K562 (cell line): ENCODE measurements around the gene GPR180. TPM values are rescaled to one million over a fixed set of nuclear protein-coding genes. Genes with fewer than 3 reads are reported as not detected.

Experiments
- CCNT2 ChIP-seq: IDR thresholded peaks from 2 replicates; pipeline ENCODE4 v1.6.1; 2011; ENCODE audit warnings: borderline replicate concordance, low read depth, mild to moderate bottlenecking, moderate library complexity, mixed read lengths, low read length; ENCODE audit not compliant: insufficient read length; ENCODE audit errors: extremely low read depth
- E2F6 ChIP-seq, 2 experiments: IDR thresholded peaks; 2 replicates each; pipeline ENCODE4 v1.6.1; 2011; ENCODE audit warnings: borderline replicate concordance in 1 of 2, control low read depth in 1 of 2, low read depth in 1 of 2, low read length in 1 of 2, mild to moderate bottlenecking in 1 of 2, mixed read lengths in 1 of 2, moderate library complexity in 1 of 2; ENCODE audit not compliant: insufficient read depth in 1 of 2, insufficient read length in 1 of 2, poor library complexity in 1 of 2, severe bottlenecking in 1 of 2; ENCODE audit errors: extremely low read depth in 1 of 2
- ETV6 ChIP-seq, 3 experiments: fragments of 150-350 bp in 1 of 3; sonication (generic) in 1 of 3; formaldehyde crosslinking in 1 of 3; IDR thresholded peaks; 2 replicates each; pipeline versions ENCODE4 v1.6.1 to v1.8.0; 2014 to 2022; ENCODE audit warnings: borderline replicate concordance in 2 of 3, low read depth in 2 of 3, antibody characterized with exemption in 1 of 3, low read length in 1 of 3, mild to moderate bottlenecking in 1 of 3, missing genetic modification reagents in 1 of 3
- GMEB1 ChIP-seq: fragments of 250-450 bp; sonication (Bioruptor Pico); IDR thresholded peaks from 2 replicates; pipeline ENCODE4 v1.4.0; 2020; ENCODE audit warnings: mild to moderate bottlenecking
- HDAC2 ChIP-seq: fragments of 450-650 bp; IDR thresholded peaks from 2 replicates; pipeline ENCODE4 v1.6.1; 2016; ENCODE audit warnings: mild to moderate bottlenecking
- HNRNPLL ChIP-seq: fragments of 200-400 bp; formaldehyde crosslinking; IDR thresholded peaks from 2 replicates; pipeline ENCODE4 v1.6.1; 2017; ENCODE audit warnings: low read length, low read depth, mild to moderate bottlenecking; ENCODE audit not compliant: poor library complexity, severe bottlenecking
- KDM2B ChIP-seq: fragments of 250-450 bp; sonication (Bioruptor Pico); IDR thresholded peaks from 2 replicates; pipeline ENCODE4 v1.8.0; 2021; ENCODE audit warnings: mild to moderate bottlenecking, moderate library complexity
- KHSRP ChIP-seq: fragments of 450-650 bp; IDR thresholded peaks from 2 replicates; pipeline ENCODE4 v1.6.1; 2017
- MTF1 ChIP-seq: fragments of 250-450 bp; sonication (Bioruptor Pico); IDR thresholded peaks from 2 replicates; pipeline ENCODE4 v1.9.0; 2021; ENCODE audit warnings: moderate library complexity, mild to moderate bottlenecking, inconsistent platforms, borderline replicate concordance
- NCOA1 ChIP-seq: fragments of 450-650 bp; IDR thresholded peaks from 2 replicates; pipeline ENCODE4 v1.6.1; 2016; ENCODE audit warnings: low read depth
- NFIC ChIP-seq: fragments of 450-650 bp; IDR thresholded peaks from 2 replicates; pipeline ENCODE4 v1.6.1; 2017; ENCODE audit warnings: mild to moderate bottlenecking, inconsistent platforms
- PHB ChIP-seq: fragments of 250-450 bp; sonication (Bioruptor Pico); IDR thresholded peaks from 2 replicates; pipeline ENCODE4 v1.5.0; 2021
- SMC3 ChIP-seq: conservative IDR thresholded peaks from 2 replicates; pipeline ENCODE4 v1.6.1; 2011; ENCODE audit warnings: low read depth, low read length, improper control_type of control experiment; ENCODE audit not compliant: insufficient read depth
- SOX6 ChIP-seq: fragments of 450-650 bp; IDR thresholded peaks from 2 replicates; pipeline ENCODE4 v1.6.1; 2014; ENCODE audit warnings: mild to moderate bottlenecking
- ZFP30 ChIP-seq: fragments of 250-450 bp; sonication (Bioruptor Pico); IDR thresholded peaks from 2 replicates; pipeline ENCODE4 v1.8.0; 2022; ENCODE audit warnings: moderate library complexity, mild to moderate bottlenecking, inconsistent platforms, borderline replicate concordance
- ZNF407 ChIP-seq: fragments of 450-650 bp; IDR thresholded peaks from 2 replicates; pipeline ENCODE4 v1.6.1; 2016; ENCODE audit warnings: low read depth
- polyA plus RNA-seq, 8 experiments: library from polyadenylated mRNA; depleted of rRNA in 4 of 8; stranded (reverse) in 5 of 8; unstranded in 3 of 8; fragments of >200 nt; fragmentation: Nextera tagmentation in 2 of 8; fragmentation: Illumina TruSeq in 1 of 8; extraction: Ambion mirVana in 2 of 8; extraction: Trizol in 1 of 8; gene quantifications; 2 replicates each; pipeline versions ENCODE4 v1.2.1 to v1.2.3, GENCODE V29; 2011 to 2014; ENCODE audit warnings: inconsistent platforms in 1 of 8, missing spikeins in 1 of 8
- total RNA-seq, 7 experiments: library from RNA; depleted of rRNA in 6 of 7; stranded (reverse); fragments of >200 nt in 6 of 7; fragmentation: Illumina TruSeq in 2 of 7; extraction: Trizol in 2 of 7; gene quantifications; 2 replicates each; pipeline versions ENCODE4 v1.2.1 to v1.2.3, GENCODE V29; 2011 to 2021; ENCODE audit warnings: low replicate concordance in 1 of 7

GPR180 gene
- total and polyA plus RNA-seq, 9 of the 15 experiments (the other 6 are each of a cell fraction or from before 2014, with no cell fraction given) = 0.77 to 4.1 (median 1.8) TPM

GRCh38 chr13:94662274-94662945, 60.8 kb downstream of the GPR180 start (continued):
- TF ChIP-seq CCNT2 (peak; percentile 76), ZNF407 (no peak), HNRNPLL (no peak), SMC3 (no peak), ZFP30 (CRISPR knock-in tag) (no peak), ETV6 (IDR thresholded peaks at IDR 0.05; ENCODE audit: borderline replicate concordance in 1 of 2, low read depth in 2 of 2, low read length in 1 of 2) (no peak), ETV6 (CRISPR knock-in tag; IDR thresholded peaks at IDR 0.05; ENCODE audit: borderline replicate concordance) (no peak), E2F6 (IDR thresholded peaks at IDR 0.05; ENCODE audit: borderline replicate concordance in 1 of 2, extremely low read depth in 1 of 2, insufficient read depth in 1 of 2, insufficient read length in 1 of 2, low read depth in 1 of 2, low read length in 1 of 2, poor library complexity in 1 of 2, severe bottlenecking in 1 of 2) (peak in 1 of 2 experiments; percentile 14), NFIC (peak; percentile 64), SOX6 (peak; percentile 88), MTF1 (no peak), GMEB1 (CRISPR knock-in tag) (no peak), HDAC2 (peak; percentile 78; the same call in 1 of the 2 replicates), NCOA1 (peak; percentile 75; the same call in 1 of the 2 replicates), KHSRP (peak; percentile 19; the same call in 1 of the 2 replicates), PHB (CRISPR knock-in tag) (no peak), KDM2B (no peak)
